HepG2 (cell line): ENCODE results near the gene EEFSEC.
"Not testable (repeated sequence)": the region's sequence is repeated elsewhere in the genome, so short reads cannot be mapped to it uniquely, and the experiment has no call there.

Experiments used
- DNMT1 ChIP-seq: sonication (generic); formaldehyde crosslinking; IDR thresholded peaks from 2 replicates; pipeline ENCODE4 v1.5.1; 2020; ENCODE audit warnings: mild to moderate bottlenecking, missing genetic modification reagents
- ESRRA ChIP-seq: sonication (generic); formaldehyde crosslinking; IDR thresholded peaks from 2 replicates; pipeline ENCODE4 v1.5.1; 2020; ENCODE audit warnings: mild to moderate bottlenecking, low read depth, missing genetic modification reagents
- POLR2AphosphoS5 ChIP-seq: IDR thresholded peaks from 2 replicates; pipeline ENCODE4 v1.6.1; 2012; ENCODE audit warnings: low read depth, low read length
- ZNF160 ChIP-seq: sonication (generic); formaldehyde crosslinking; IDR thresholded peaks from 2 replicates; pipeline ENCODE4 v1.8.0; 2022; ENCODE audit warnings: mild to moderate bottlenecking, inconsistent platforms, missing genetic modification reagents
- ZNF282 ChIP-seq: fragments of 450-650 bp; IDR thresholded peaks from 2 replicates; pipeline ENCODE4 v1.6.1; 2018; ENCODE audit not compliant: partially characterized antibody
- TF ChIP-seq, protein P1 (sequence below): sonication (generic); formaldehyde crosslinking; IDR thresholded peaks from 2 replicates; pipeline ENCODE4 v1.9.0; 2022; ENCODE audit warnings: missing genetic modification reagents, mild to moderate bottlenecking, borderline replicate concordance
- TF ChIP-seq, protein P2 (sequence below): sonication (generic); formaldehyde crosslinking; conservative IDR thresholded peaks from 2 replicates; pipeline ENCODE4 v1.4.0; 2020; ENCODE audit warnings: missing genetic modification reagents
- TF ChIP-seq, protein P3 (sequence below): sonication (generic); formaldehyde crosslinking; conservative IDR thresholded peaks from 2 replicates; pipeline ENCODE4 v1.8.1; 2023; ENCODE audit warnings: missing genetic modification reagents
- TF ChIP-seq, protein P4 (sequence below): sonication (generic); formaldehyde crosslinking; IDR thresholded peaks from 2 replicates; pipeline ENCODE4 v1.4.0; 2020; ENCODE audit warnings: mild to moderate bottlenecking, missing genetic modification reagents

DNA sequence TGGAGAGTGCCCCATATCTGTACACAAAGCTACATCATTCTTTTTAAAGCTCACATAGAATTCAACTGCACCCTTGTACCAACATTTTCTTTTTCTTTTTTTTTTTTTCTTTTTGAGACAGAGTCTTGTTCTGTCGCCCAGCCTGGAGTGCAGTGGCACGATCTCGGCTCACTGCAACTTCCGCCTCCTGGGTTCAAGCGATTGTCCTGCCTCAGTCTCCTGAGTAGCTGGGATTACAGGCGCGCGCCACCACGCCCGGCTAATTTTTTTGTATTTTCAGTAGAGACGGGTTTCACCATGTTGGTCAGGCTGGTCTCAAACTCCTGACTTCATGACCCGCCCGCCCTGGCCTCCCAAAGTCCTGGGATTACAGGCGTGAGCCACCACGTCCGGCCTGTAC, 1.1 kb downstream of the EEFSEC start:
- TF ChIP-seq, protein P1, sequence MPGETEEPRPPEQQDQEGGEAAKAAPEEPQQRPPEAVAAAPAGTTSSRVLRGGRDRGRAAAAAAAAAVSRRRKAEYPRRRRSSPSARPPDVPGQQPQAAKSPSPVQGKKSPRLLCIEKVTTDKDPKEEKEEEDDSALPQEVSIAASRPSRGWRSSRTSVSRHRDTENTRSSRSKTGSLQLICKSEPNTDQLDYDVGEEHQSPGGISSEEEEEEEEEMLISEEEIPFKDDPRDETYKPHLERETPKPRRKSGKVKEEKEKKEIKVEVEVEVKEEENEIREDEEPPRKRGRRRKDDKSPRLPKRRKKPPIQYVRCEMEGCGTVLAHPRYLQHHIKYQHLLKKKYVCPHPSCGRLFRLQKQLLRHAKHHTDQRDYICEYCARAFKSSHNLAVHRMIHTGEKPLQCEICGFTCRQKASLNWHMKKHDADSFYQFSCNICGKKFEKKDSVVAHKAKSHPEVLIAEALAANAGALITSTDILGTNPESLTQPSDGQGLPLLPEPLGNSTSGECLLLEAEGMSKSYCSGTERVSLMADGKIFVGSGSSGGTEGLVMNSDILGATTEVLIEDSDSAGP (CRISPR knock-in tag), result not testable (repeated sequence)
- TF ChIP-seq, protein P2, sequence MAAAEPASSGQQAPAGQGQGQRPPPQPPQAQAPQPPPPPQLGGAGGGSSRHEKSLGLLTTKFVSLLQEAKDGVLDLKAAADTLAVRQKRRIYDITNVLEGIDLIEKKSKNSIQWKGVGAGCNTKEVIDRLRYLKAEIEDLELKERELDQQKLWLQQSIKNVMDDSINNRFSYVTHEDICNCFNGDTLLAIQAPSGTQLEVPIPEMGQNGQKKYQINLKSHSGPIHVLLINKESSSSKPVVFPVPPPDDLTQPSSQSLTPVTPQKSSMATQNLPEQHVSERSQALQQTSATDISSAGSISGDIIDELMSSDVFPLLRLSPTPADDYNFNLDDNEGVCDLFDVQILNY (CRISPR knock-in tag), result not testable (repeated sequence)
- TF ChIP-seq ZNF160 (CRISPR knock-in tag); ZNF282; DNMT1 (CRISPR knock-in tag); ESRRA (CRISPR knock-in tag); POLR2AphosphoS5: not testable (repeated sequence)
- TF ChIP-seq, protein P3, sequence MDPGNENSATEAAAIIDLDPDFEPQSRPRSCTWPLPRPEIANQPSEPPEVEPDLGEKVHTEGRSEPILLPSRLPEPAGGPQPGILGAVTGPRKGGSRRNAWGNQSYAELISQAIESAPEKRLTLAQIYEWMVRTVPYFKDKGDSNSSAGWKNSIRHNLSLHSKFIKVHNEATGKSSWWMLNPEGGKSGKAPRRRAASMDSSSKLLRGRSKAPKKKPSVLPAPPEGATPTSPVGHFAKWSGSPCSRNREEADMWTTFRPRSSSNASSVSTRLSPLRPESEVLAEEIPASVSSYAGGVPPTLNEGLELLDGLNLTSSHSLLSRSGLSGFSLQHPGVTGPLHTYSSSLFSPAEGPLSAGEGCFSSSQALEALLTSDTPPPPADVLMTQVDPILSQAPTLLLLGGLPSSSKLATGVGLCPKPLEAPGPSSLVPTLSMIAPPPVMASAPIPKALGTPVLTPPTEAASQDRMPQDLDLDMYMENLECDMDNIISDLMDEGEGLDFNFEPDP, result not testable (repeated sequence)
- TF ChIP-seq, protein P4, sequence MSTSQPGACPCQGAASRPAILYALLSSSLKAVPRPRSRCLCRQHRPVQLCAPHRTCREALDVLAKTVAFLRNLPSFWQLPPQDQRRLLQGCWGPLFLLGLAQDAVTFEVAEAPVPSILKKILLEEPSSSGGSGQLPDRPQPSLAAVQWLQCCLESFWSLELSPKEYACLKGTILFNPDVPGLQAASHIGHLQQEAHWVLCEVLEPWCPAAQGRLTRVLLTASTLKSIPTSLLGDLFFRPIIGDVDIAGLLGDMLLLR (CRISPR knock-in tag), result not testable (repeated sequence)
